SK-N-MC (cell line): ENCODE results near the gene PEX5L.

Experiments used
- EZH2 ChIP-seq: fragments of 200-600 bp; sonication (generic); IDR thresholded peaks from one replicate; pipeline ENCODE4 v1.6.1; 2017; ENCODE audit warnings: antibody characterized with exemption
- FOXP2 ChIP-seq: optimal IDR thresholded peaks from 2 replicates; pipeline ENCODE3; 2011; ENCODE audit warnings: mild to moderate bottlenecking, moderate library complexity; ENCODE audit not compliant: insufficient read depth; ENCODE audit errors: extremely low read length, control extremely low read depth
- POLR2AphosphoS5 ChIP-seq: IDR thresholded peaks from 2 replicates; pipeline ENCODE4 v1.6.1; 2012; ENCODE audit warnings: mild to moderate bottlenecking, low read depth, low read length, borderline replicate concordance

- TF ChIP-seq POLR2AphosphoS5 (no peak), EZH2 (no peak), FOXP2 (no peak)
Observed at GRCh38 chr3:179750720-179751328, 285.9 kb downstream of the PEX5L start.
